HG02610 (cell line): Measurements from ENCODE around the gene TSPEAR.

Experiments used
- ATAC-seq: cut with Tn5 transposase; IDR thresholded peaks from one replicate; pipeline ENCODE4 v1.9.1; 2021; ENCODE audit warnings: mild to moderate bottlenecking, moderate library complexity; ENCODE audit not compliant: unreplicated experiment

The TSPEAR gene

DNA sequence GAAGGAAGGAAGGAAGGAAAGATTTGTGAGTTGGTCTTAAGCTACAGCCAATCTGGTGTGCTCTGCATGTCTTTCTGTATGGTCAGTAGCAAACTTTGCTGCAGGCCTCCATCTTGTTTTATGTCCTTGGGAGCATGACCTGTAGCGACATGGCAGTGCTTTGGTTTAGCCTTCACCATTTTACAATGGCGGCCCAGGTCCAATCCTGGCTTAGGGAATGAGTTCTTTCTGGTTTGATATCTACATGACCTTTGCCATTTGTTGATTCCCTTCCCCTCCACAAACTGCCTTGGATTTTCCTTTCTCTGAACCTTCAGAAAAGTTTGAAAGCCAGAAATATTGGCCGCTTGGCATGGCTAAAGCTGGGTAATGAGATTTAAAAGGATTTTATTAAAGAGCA lies 30.5 kb upstream of the TSPEAR start:
- ATAC-seq, result no peak

DNA sequence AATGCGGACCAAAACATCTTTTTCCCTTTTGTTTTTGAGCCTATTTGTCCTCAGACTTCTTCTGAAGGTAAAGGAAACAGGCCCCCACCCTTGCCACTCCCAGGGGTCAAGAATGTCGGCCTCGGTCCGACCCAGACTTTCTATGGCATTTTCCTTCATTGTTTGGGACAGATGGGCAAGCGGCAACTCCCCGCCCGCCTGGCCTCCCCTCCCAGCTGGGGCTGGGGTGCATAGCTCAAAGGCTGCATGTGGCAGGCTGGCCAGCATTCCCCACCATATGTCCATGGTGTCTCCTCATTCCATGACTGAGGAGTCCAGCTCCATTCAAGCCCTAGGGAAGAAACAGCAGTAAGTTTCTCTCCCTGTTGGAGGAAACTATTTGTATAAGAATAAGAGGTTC lies 29.4 kb upstream of the TSPEAR start:
- no peak for ATAC-seq

DNA sequence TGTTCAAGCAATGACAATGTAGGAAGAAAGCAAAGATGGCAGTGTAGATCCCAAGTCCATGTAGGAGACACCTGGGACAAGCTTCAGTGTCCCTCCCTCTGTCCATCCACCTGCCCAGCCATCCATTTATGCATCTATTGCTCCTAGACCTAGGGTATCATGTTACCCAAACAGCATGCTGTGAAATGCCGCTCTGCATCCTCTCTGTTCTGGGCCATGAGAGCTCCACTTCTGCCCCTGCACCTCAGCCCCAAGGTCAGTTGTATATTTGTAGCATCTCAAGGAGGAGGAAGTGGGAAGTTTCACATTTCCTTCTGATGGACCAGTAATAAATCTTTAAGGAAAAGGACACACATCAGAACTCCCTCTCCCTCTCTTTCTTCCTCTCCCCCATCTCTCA lies 27.9 kb upstream of the TSPEAR start:
- ATAC-seq, result no peak

DNA sequence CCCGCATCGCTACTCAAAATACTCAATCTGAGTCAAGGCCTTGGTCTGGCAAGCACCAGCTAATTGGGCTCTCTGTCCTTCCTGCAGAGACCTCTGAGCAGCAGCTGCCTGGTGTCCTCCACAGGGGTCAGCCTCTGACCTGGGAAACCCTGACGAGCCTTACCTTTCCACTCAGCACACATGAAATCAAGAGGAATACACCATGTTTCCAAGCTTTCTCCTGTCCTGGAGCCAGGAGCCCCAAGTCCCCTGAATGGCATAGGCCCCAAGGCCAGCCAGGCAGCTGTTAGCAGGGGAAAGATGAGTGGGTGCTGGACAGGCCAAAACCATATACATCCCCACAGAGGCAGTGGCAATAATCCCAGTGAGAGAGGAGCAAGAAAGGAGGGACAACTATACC lies 27.2 kb upstream of the TSPEAR start:
- ATAC-seq, result no peak

DNA sequence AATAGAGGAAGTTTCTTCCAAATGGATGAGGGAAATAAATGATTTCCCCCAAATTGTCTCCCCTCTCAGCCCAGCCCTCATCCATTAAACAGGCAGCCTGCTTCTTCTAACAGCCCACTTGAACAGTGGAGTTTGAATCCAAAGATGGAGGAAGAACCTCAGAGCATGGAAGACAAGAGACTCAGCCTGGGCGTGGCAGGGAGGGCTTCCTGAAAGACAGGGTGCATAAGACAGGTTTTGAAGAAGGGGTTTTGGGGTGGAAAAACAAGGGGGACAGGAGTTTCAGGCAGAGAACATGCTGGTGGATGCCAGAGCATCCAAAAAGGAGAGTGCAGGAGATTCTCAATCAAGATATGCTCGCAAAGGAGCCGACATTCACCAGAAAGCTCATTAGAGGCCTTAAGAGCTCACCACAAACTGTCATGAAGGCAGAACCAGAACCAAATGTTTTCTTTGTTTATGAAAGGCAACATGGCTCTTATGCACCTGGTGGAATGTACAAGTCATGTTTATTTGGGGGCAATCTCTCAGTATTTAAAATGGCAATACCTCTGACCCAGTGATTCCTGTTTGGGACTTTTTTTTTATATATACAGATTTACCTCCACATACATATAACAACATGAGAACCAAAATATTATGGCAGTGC lies 26.5 kb upstream of the TSPEAR start:
- ATAC-seq, result no peak

DNA sequence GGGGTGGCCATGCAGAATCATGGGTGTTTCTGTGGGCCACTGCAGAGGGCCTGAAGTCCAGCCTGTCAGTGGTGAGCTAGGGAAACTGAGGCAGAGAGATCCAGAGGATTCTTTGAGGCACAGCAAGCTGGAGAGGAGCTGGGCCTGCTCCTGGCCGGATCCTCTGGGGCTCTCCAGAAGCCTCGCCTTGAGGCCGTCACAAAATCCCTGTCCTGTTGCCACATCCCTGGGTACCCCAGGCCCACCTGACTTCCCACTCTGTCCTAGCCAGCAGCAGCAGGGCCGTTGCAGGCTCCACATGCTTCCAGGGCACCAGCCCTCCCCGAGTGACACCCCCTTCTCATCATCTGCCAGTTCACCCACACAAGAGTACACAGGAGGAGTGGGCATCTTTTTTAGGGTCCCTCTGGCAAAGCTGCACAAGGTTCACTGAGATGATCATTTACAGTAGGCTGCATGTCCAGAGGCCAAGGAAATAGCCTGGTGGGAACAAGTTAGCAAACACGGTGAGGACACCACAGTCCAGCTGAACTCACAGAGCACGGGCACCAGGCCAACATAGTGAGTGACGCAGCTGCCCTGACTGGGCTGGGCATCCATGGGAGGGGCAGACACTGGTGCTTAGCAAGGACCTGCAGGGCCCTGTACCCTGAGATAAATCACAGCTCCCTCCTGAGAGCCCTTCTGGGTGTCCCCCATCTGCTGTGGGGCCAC lies 25.1 kb upstream of the TSPEAR start:
- no peak for ATAC-seq

DNA sequence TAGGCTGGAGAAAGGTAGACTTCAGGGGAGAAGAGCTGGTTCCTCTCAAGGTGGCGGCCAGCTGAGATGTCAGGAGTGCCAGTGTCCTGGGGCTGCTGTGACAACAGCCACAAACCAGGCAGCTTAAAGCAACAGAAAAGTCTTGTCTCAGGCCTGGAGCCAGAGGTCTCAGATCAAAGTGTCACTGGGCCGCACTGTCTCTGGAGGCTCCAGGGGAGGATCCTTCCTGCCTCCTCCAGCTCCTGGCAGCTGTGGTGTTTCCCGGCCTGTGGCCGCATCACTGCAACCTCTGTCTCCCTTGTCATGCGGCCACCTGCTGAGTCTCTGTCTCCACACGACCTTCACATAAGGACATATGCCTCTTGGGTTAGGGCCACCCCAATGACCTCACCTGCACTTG lies 24.4 kb upstream of the TSPEAR start:
- no peak for ATAC-seq

DNA sequence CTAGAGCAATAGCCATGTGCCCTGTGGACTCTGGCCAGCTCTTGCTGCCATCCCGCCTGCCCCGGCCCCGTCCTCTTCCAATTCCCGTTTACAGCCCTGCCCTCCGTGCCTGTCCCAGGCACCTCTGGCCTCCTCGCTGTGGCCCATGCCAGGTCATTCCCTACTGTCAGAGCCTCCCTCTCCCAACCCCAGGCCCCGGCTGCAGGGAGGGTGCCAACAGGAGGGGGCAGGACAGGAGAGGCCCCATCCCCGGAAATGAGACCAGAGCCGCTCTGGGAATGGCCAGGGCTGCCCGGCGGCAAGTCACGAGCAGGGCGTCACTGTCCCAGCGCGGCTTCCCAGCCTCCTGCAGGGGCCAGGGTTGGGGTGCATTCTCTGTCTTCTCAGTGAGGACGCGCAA lies 23.5 kb upstream of the TSPEAR start:
- no peak for ATAC-seq

DNA sequence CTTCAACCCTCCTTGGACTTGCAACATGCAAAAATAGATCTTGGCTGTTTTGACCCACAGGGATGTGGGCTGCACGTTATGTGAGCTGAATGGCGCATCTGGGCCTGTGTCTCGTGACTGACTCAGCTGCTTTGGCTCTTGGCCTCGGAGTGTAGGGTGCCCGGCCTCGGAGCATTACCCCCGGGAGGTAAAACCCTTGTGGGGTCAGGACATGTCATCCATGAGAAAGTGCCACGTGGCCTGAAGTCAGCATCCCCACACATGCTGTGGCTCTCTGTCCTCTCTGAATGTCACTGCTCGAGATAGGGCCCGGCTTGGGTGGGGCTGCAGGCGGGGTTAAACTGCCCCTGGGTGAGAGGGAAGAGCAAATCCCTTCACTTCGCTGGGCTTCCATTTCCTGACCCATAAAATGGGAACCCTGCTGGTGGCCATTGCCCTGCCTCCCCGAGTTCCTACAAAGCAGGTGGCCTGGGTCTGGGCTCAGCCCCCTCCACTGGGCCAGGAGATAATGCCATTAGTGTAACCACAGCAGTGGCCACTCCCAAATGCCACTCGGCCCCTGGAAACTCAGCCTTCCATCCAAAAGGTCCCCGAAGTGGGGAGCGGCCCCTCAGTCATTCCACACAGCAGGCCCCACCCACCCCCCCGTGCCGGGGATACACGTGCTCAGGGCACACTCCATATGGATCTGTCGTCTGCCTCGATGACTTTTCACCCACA lies 22.8 kb upstream of the TSPEAR start:
- ATAC-seq, result no peak

DNA sequence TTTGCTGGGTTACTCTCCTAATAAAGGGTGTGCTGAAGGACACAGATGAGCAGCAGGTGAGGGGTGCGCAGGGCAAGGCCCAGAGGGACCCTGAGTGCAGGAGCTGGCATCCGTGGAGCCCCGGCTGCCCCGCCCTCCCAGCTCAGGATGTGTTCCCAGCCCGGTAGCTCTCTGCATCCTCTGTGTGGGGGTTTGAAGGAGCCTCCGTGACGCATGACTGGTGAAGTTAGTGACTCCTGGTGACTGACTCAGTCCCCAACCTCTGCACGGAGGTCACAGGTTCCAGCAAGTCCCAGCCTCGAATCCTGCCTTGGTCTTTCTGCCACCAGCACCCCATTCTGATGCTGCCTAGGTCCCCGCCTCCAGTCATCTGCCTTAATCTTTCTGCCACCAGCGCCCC lies 21.6 kb upstream of the TSPEAR start:
- ATAC-seq, result no peak

DNA sequence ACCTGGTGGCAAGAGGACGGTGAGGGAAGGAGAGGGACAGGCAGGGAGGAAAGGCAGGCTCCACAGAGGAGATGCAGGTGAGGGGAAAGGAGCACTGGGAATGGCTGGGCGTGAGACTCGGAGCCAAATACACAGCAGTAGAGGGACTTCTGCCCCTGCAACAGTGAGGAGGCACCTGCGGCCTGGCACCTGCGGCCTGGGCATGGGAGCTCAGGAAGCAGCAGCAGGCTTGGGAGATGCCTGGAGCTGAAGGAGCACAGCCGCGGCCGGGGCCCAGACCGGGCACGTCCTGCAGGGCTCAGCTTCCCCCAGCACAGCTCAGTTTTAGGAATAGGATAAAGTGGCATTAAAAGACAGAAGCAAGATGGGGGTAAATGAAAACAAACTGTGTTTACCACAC lies 20.9 kb upstream of the TSPEAR start:
- ATAC-seq, result no peak

DNA sequence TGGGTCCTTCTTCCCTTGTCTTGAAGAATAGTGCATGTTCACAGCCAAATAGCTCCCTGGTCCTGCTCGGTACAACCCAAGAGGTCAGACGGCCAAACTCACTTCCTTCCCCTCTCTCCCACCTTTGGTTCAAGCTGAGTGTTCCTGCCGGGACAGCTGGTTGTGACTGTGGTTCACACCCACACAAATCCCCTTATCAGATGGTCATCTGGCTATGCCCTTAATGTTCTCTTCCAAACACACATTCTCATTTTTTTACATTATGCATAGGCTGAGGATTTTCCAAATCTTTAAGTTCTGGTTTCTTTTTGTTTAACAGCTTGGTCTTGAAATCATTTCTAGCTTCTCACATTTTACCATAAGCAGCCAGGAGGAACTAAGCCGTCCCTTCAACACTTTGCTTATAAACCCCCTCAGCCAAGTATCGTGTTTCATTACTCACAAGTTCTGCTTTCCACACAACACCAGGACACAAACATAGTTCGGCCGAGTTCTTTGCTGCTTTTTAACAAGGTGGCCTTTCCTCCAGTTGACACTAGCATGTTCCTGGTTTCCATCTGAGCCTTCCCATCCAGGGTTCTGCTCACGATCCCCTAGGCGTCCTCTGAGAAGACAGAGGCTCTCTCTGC lies 19.7 kb upstream of the TSPEAR start:
- no peak for ATAC-seq

DNA sequence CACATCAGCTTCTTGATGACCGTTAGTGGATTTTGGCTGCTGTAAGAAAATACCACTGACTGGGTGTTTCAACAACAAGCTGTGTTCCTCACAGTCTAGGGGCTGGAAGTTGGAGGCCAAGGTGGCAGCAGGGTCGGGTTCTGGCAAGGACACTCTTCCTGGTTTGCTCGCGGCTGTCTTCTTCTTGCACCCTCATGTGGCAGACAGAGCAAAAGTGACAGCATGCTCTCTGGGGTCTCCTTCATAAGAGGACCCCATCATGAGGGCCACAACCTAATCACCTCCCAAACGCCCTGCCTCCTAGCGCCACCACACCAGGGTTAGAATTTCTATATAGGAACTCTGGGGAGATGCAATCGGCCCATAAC lies 18.6 kb upstream of the TSPEAR start:
- no peak for ATAC-seq

DNA sequence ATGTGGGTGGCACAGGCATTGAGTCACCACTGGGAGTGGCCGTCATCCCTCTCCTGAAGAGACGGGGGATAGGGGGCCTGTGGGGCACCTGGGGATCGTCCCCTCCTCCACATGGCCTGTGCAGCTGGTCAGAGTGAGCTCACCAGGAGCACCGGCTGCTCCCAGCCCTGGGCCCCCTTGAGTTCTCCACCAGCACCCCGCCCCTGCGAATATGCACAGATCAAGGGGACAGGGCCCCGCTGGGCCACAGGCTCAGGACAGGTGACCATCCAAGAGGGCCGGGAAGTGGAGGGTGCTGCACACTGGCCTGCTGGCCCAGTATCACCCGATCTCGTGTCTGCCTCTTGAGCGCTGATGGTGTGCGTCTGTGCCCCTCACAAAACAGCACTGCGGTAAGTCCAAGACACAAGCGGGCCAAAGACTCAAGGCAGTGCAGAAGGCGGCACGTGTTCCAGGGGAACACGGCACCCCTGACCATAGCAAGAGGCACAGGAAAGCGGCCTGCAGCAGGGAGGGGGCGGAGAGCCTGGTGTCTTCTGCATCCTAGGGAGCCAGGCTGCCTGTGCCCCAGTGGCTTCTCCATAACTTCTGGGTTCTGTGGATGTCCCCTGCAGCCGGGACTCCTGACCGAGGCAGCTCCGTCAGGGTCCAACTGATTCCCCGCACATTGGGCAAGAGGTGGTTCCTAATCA lies 18.1 kb upstream of the TSPEAR start:
- ATAC-seq, result no peak

DNA sequence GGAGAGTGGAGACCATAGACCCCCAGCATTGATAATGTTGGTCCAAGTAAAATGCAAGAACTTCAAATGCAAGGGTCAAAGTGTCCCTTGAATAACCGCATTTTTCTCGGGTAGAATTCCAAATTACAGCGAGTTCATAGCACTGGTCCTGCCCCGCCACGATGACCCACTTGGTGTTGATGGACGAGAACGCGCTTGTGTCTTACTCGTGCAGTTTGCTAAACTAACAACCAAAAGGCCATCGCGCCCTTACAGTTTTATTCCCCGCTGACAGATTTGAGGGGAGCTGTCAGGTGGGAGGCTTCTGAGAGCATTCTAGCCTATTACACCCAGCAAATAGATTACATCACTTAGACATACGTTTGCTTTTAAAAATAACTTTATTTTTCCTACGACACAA lies 17.3 kb upstream of the TSPEAR start:
- ATAC-seq, result no peak

DNA sequence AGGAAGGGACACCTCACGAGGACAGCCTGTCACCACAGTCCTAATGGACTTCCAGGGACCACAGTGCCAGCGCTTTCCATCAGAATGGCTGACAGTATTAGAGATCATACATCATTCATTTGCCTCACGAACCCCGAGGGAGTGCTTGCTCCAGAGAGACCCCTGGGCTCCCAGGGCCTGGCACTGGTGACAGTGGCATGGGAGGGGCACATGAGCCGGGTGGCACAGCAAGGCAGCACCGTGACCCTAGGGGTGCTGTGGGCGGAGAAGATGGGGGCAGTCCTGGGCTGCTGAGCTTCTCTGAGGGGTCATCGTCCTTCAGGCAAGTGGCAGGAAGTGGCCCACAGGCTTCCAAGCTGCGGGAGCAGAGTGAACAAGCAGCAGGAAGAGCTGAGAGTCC lies 16.4 kb upstream of the TSPEAR start:
- no peak for ATAC-seq

DNA sequence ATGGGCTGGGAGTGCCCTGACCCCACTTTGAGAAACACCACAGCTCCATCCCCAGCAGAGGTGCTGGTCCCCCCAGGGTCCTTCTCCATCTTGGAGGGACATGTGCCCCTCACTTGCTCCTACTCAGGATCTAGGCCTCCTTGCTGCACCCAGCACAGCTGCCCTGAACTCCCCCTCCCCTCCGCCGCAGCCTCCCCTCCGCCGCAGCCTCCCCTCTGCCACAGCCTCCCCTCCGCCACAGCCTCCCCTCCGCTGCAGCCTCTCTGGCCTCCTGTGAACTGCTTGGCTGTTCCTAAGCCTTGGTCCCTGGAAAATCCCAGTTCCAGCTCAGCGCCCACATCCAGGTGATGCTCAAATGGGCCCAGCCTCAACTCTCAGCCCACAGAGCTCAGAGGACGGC lies 15.9 kb upstream of the TSPEAR start:
- no peak for ATAC-seq

DNA sequence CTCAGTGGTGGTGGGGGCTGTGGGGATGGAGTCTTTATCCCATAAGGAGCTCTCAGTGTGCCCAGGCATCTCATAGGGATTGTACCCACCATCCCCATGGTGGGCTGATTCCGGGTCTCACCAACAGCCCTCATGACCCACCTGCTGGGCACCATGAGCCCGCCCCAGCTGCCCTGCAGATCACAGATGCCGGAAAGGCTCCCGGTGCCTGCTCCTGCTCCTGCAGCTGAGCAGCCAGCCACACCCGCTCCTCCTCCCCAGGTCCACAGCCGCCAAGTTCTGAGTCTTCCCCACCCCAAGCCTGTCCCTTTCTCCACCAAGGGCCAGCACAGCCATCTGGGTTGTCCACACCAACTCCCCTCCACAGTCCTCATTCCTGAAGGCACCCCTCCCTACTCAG lies 15.5 kb upstream of the TSPEAR start:
- ATAC-seq, result no peak

DNA sequence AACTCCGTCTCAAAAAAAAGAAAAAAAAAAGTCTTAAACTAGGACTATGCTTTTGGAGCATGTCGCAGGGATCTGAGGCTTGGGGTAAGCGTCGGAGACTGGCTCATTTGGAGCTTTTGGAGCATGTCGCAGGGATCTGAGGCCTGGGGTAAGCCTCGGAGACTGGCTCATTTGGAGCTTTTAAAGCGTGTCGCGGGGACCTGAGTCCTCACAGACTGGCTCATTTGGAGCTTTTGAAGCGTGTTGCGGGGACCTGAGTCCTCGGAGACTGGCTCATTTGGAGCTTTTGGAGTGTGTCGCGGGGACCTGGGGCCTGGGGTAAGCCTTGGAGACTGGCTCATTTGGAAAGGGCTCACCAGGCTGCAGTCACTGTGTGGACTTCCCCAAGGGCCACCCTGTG lies 13.6 kb upstream of the TSPEAR start:
- no peak for ATAC-seq

DNA sequence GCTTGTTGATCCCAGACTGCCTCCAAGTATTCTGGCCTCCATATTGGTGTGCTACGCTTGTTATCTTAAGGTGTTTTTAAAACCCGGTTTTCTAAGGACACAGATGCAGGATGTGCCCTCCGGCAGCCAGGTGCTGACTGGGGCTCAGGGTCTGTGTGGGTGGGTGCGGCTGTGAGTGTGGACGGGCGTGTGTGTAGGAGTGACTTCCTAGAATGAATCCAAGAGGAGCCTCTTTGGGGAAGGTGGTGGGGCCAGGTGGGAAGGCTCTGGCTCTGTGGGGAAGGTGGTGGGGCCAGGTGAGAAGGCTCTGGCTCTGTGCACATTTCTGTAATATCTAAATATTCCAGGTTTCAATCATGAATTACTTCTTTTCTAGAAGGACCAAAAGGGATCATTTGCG lies 12.8 kb upstream of the TSPEAR start:
- no peak for ATAC-seq
